K562 (cell line): ENCODE measurements around the gene PEDS1. TPM values are rescaled to one million over a fixed set of nuclear protein-coding genes. Genes with fewer than 3 reads are reported as not detected.

Experiments
- ATAC-seq: fragments of 200-7000 bp; cut with Tn5 transposase; 3 replicates; pipeline ENCODE4 v1.9.1; 2020; ENCODE audit warnings: moderate library complexity
- BruUV-seq: library from RNA; stranded (reverse); fragments of 400-500 nt; replicated peaks from 2 replicates; lab custom pipeline; 2021; lab: Mats Ljungman, UMichigan
- CTCF ChIA-PET: fragments of 300-600 bp; formaldehyde crosslinking; extraction: SDS; loops from one replicate; lab custom pipeline; 2021; ENCODE audit warnings: low intra/inter-chr PET ratio; lab: Yijun Ruan, JAX
- POLR2A ChIA-PET: fragments of 300-600, 350-650 bp; sonication (Branson Sonifier 250); formaldehyde crosslinking; extraction: SDS; loops from one replicate; lab custom pipeline; 2021; ENCODE audit warnings: antibody characterized with exemption, inconsistent platforms; lab: Yijun Ruan, JAX
- DNase-seq, 4 experiments: peaks; one replicate each; pipeline versions ENCODE4 v3.0.0 to v3.0.0-alpha.2; 2011 to 2018; ENCODE audit warnings: low spot score in 3 of 4, mixed read lengths in 3 of 4; ENCODE audit errors: extremely low read depth in 1 of 4
- FAIRE-seq: peaks from 2 replicates; lab custom pipeline; 2011; peaks lifted over from hg19 to GRCh38; lab: Jason Lieb, UNC
- H2AFZ ChIP-seq: 2 replicates; pipeline ENCODE4 v1.6.0; 2011; ENCODE audit warnings: low read depth, low read length, control low read depth, inconsistent platforms
- H3K27ac ChIP-seq: fragments of 200-600 bp; 3 replicates; pipeline ENCODE4 v1.8.0; 2011; ENCODE audit warnings: low read depth, mild to moderate bottlenecking, control low read depth, inconsistent platforms, low read length, moderate library complexity, mixed read lengths; ENCODE audit errors: extremely low read depth
- H3K27me3 ChIP-seq, 2 experiments: fragments of 300-600 bp in 1 of 2; 2 replicates in 1 of 2; 3 replicates in 1 of 2; pipeline versions ENCODE4 v1.6.0 to v1.8.0; 2011; ENCODE audit warnings: inconsistent platforms in 2 of 2, low read length in 2 of 2, mild to moderate bottlenecking in 1 of 2, mixed read lengths in 1 of 2, moderate library complexity in 1 of 2; ENCODE audit not compliant: control insufficient read depth in 2 of 2, insufficient read depth in 2 of 2
- H3K36me3 ChIP-seq: fragments of 300-600 bp; 3 replicates; pipeline ENCODE4 v1.8.0; 2011; ENCODE audit warnings: mild to moderate bottlenecking, low read length, inconsistent platforms; ENCODE audit not compliant: control insufficient read depth, insufficient read depth
- H3K4me1 ChIP-seq, 2 experiments: fragments of 200-600 bp in 1 of 2; replicated peaks in 1 of 2; 2 replicates in 1 of 2; 3 replicates in 1 of 2; pipeline versions ENCODE4 v1.5.1 to v1.8.0; 2011; ENCODE audit warnings: inconsistent platforms in 2 of 2, low read length in 2 of 2, mild to moderate bottlenecking in 1 of 2, mixed read lengths in 1 of 2, moderate library complexity in 1 of 2; ENCODE audit not compliant: control insufficient read depth in 2 of 2, insufficient read depth in 2 of 2
- H3K4me2 ChIP-seq: 2 replicates; pipeline ENCODE4 v1.6.1; 2011; ENCODE audit warnings: low read length, control low read depth, inconsistent platforms, mixed read lengths; ENCODE audit not compliant: insufficient read depth
- H3K4me3 ChIP-seq: fragments of 200-600 bp; sonication (generic), shearing (Covaris generic); 2 replicates; pipeline ENCODE4 v1.5.1; 2016; ENCODE audit warnings: control low read depth, inconsistent platforms
- H3K79me2 ChIP-seq: fragments of 200-600 bp; 3 replicates; pipeline ENCODE4 v1.8.0; 2011; ENCODE audit warnings: low read length, inconsistent platforms; ENCODE audit not compliant: control insufficient read depth, insufficient read depth
- H3K9ac ChIP-seq, 2 experiments: 2 replicates each; pipeline versions ENCODE4 v1.6.0 to v1.6.1; 2011; ENCODE audit warnings: low read depth in 2 of 2, low read length in 2 of 2, control low read depth in 1 of 2, inconsistent platforms in 1 of 2, mild to moderate bottlenecking in 1 of 2, mixed read lengths in 1 of 2; ENCODE audit not compliant: insufficient read depth in 1 of 2
- H3K9me1 ChIP-seq: one replicate; pipeline ENCODE4 v1.6.0; 2011; ENCODE audit warnings: inconsistent platforms, mild to moderate bottlenecking, low read length, moderate library complexity; ENCODE audit not compliant: control insufficient read depth, insufficient read depth
- H3K9me3 ChIP-seq: replicated peaks from 2 replicates; pipeline ENCODE4 v1.5.1; 2011; ENCODE audit warnings: low read depth, low read length, inconsistent platforms; ENCODE audit not compliant: control insufficient read depth, insufficient read depth
- H4K20me1 ChIP-seq: replicated peaks from 2 replicates; pipeline ENCODE4 v1.6.1; 2011; ENCODE audit warnings: low read length, inconsistent platforms, mixed read lengths; ENCODE audit not compliant: control insufficient read depth, insufficient read depth
- BACH1 ChIP-seq: fragments of 200-800 bp; sonication (Bioruptor generic); IDR thresholded peaks from 2 replicates; pipeline ENCODE4 v1.6.1; 2016; ENCODE audit warnings: missing genetic modification characterization, missing compliant biosample characterization
- BCL6 ChIP-seq: fragments of 250-450 bp; sonication (Bioruptor Pico); IDR thresholded peaks from 2 replicates; pipeline ENCODE4 v1.4.0; 2020
- EGR1 ChIP-seq: fragments of 450-650 bp; conservative IDR thresholded peaks from 2 replicates; pipeline ENCODE4 v1.6.1; 2017; ENCODE audit warnings: mild to moderate bottlenecking
- EZH2 ChIP-seq: IDR thresholded peaks from 2 replicates; pipeline ENCODE4 v1.6.1; 2012; ENCODE audit warnings: low read depth, mild to moderate bottlenecking, inconsistent platforms, low read length, borderline replicate concordance
- NR2F6 ChIP-seq: fragments of 450-650 bp; formaldehyde crosslinking; IDR thresholded peaks from 2 replicates; pipeline ENCODE4 v1.4.0; 2020; ENCODE audit warnings: mild to moderate bottlenecking
- POLR2H ChIP-seq: IDR thresholded peaks from 2 replicates; pipeline ENCODE4 v1.6.1; 2016; ENCODE audit warnings: missing genetic modification characterization, low read depth, mild to moderate bottlenecking, control low read depth, missing compliant biosample characterization, moderate library complexity
- RBFOX2 ChIP-seq: fragments of 200-400 bp; formaldehyde crosslinking; IDR thresholded peaks from 2 replicates; pipeline ENCODE4 v1.6.1; 2017; ENCODE audit warnings: low read depth, mild to moderate bottlenecking, low read length, moderate library complexity
- TGIF2 ChIP-seq: sonication (generic); formaldehyde crosslinking; IDR thresholded peaks from 2 replicates; pipeline ENCODE4 v1.8.1; 2022; ENCODE audit warnings: mild to moderate bottlenecking, missing genetic modification reagents, moderate library complexity
- ZNF311 ChIP-seq: fragments of 250-450 bp; sonication (Bioruptor Pico); IDR thresholded peaks from 2 replicates; pipeline ENCODE4 v1.4.0; 2020; ENCODE audit warnings: mild to moderate bottlenecking, moderate library complexity
- WGBS: fragments of 100-300 bp; shearing (Covaris generic); methylation state at CpG from one replicate; pipeline ENCODE4 v1.1.6; 2016; ENCODE audit warnings: low coverage, mixed read lengths; ENCODE audit not compliant: insufficient coverage; ENCODE audit errors: missing lambda C conversion rate; 5-methylcytosine and 5-hydroxymethylcytosine counted together
- in situ Hi-C: fragments of 300-500 bp; cut with MboI; formaldehyde crosslinking; loops from 4 replicates; pipeline ENCODE4 v1.15.0; 2018; ENCODE audit warnings: inconsistent platforms, mixed read lengths
- intact Hi-C: fragments of 100-400 bp; cut with micrococcal nuclease; formaldehyde crosslinking; loops from 2 replicates; pipeline ENCODE4 v1.14.2; 2022
- polyA plus RNA-seq, 8 experiments: library from polyadenylated mRNA; depleted of rRNA in 4 of 8; stranded (reverse) in 5 of 8; unstranded in 3 of 8; fragments of >200 nt; fragmentation: Nextera tagmentation in 2 of 8; fragmentation: Illumina TruSeq in 1 of 8; extraction: Ambion mirVana in 2 of 8; extraction: Trizol in 1 of 8; gene quantifications; 2 replicates each; pipeline versions ENCODE4 v1.2.1 to v1.2.3, GENCODE V29; 2011 to 2014; ENCODE audit warnings: inconsistent platforms in 1 of 8, missing spikeins in 1 of 8
- total RNA-seq, 7 experiments: library from RNA; depleted of rRNA in 6 of 7; stranded (reverse); fragments of >200 nt in 6 of 7; fragmentation: Illumina TruSeq in 2 of 7; extraction: Trizol in 2 of 7; gene quantifications; 2 replicates each; pipeline versions ENCODE4 v1.2.1 to v1.2.3, GENCODE V29; 2011 to 2021; ENCODE audit warnings: low replicate concordance in 1 of 7
- TF ChIP-seq, protein P1 (sequence below): sonication (generic); formaldehyde crosslinking; IDR thresholded peaks from 2 replicates; pipeline ENCODE4 v1.8.0; 2023; ENCODE audit warnings: missing genetic modification reagents, mild to moderate bottlenecking, borderline replicate concordance
- TF ChIP-seq, protein P2 (sequence below): fragments of 450-650 bp; IDR thresholded peaks from 2 replicates; pipeline ENCODE4 v1.6.1; 2016; ENCODE audit warnings: missing biosample characterization, missing genetic modification characterization
- TF ChIP-seq, protein P3 (sequence below), 2 experiments: fragments of 250-450 bp in 1 of 2; fragments of 450-650 bp in 1 of 2; sonication (Bioruptor Pico) in 1 of 2; IDR thresholded peaks; 2 replicates each; pipeline versions ENCODE4 v1.6.1 to v1.8.0; 2016 to 2021; ENCODE audit warnings: mild to moderate bottlenecking in 2 of 2, moderate library complexity in 2 of 2, missing compliant biosample characterization in 1 of 2, missing genetic modification characterization in 1 of 2

The PEDS1 gene
- total and polyA plus RNA-seq, 9 of the 15 experiments (the other 6 are each of a cell fraction or from before 2014, with no cell fraction given) = 2.9 to 38.5 (median 24.2) TPM

DNA sequence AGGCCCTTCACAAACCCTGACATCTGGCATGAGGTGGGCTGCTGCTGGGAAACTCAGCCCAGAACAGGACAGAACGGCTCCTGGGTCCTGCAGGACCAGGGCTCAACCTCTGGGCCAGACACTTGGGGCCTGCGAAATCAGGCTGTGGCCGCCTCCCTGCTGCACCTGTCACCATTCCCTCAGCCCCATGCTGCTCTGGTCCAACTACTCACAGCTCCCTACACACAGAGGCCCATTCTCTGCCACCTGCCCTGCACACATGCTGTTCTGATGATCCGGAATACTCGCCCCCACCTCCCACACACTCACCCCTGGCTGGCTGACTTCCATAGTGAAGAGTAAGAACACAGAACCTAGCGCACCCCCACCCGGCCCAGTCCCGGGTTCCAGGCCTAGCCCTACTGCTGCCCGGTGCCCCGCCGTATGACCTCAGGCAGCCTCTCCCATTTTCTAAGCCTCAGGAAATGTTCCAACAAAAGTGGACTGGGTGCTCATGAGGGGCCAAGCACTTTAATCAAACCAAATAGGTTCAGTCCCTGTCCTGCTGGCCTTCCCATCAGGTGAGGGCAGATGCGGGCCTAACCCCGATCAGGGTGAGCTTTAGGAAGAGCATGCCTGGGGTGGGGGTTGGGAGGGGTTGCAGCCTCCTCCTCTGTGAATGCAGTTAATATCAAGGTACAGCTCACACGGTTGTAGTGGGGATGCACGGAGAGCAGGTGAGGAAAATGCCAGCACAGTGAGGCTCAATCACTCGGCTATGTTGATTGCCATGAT is 3.9 kb downstream of the PEDS1 start:
- 91% methylated on average over 13 of the region's 16 CpGs for WGBS
- no peaks in the 10 kb centered on the region for H3K9me3 ChIP-seq
- ChIA-PET POLR2A (interaction anchor here (0.5 to 3.4 kb wide), 6 partner anchors 11 to 114 kb away, joined by 3 to 16 read pairs (median 4); no protein-coding TSS in a partner anchor), CTCF (no interaction called here)
- in situ Hi-C loops (no loop called here), intact Hi-C loops (loop anchor here (5.0 kb wide), 1 partner anchor 62 kb away; no protein-coding TSS in a partner anchor)
- H3K27me3 ChIP-seq = no peaks in the 10 kb centered on the region
- H3K27ac ChIP-seq = no peak overlapping the region; the same call in 2 of the 3 replicates
- no peak for ATAC-seq
- peaks cover 15% of the 10 kb centered on the region; the same call in 1 of the 2 replicates for H4K20me1 ChIP-seq
- peaks cover 43 to 73% of the 10 kb centered on the region in 2 experiments for H3K4me1 ChIP-seq
- BruUV-seq = TSS peak; percentile 15
- no peak overlapping the region for H3K4me2 ChIP-seq
- peaks cover 58% of the 10 kb centered on the region; the same call in 2 of the 3 replicates for H3K36me3 ChIP-seq
- peaks cover 75% of the 10 kb centered on the region for H3K79me2 ChIP-seq
- no peak for DNase-seq
- H3K9ac ChIP-seq = peak overlapping the region in 1 of 2 experiments; percentile 72; a peak in 2 of 4 replicates
- peak; percentile 26 for FAIRE-seq
- H3K9me1 ChIP-seq = no peaks in the 10 kb centered on the region
- no peak overlapping the region for H3K4me3 ChIP-seq
- no peak overlapping the region for H2AFZ ChIP-seq
- TF ChIP-seq EGR1 (0 out of 2 replicates have a peak, but pooled peaks have one; percentile 7), EZH2 (no peak), RBFOX2 (peak; percentile 58), NR2F6 (no peak), BACH1 (tag) (no peak), TGIF2 (CRISPR knock-in tag) (0 out of 2 replicates have a peak, but pooled peaks have one; percentile 35), BCL6 (CRISPR knock-in tag) (no peak), ZNF311 (CRISPR knock-in tag) (no peak), POLR2H (tag) (no peak)
- TF ChIP-seq, protein P1, sequence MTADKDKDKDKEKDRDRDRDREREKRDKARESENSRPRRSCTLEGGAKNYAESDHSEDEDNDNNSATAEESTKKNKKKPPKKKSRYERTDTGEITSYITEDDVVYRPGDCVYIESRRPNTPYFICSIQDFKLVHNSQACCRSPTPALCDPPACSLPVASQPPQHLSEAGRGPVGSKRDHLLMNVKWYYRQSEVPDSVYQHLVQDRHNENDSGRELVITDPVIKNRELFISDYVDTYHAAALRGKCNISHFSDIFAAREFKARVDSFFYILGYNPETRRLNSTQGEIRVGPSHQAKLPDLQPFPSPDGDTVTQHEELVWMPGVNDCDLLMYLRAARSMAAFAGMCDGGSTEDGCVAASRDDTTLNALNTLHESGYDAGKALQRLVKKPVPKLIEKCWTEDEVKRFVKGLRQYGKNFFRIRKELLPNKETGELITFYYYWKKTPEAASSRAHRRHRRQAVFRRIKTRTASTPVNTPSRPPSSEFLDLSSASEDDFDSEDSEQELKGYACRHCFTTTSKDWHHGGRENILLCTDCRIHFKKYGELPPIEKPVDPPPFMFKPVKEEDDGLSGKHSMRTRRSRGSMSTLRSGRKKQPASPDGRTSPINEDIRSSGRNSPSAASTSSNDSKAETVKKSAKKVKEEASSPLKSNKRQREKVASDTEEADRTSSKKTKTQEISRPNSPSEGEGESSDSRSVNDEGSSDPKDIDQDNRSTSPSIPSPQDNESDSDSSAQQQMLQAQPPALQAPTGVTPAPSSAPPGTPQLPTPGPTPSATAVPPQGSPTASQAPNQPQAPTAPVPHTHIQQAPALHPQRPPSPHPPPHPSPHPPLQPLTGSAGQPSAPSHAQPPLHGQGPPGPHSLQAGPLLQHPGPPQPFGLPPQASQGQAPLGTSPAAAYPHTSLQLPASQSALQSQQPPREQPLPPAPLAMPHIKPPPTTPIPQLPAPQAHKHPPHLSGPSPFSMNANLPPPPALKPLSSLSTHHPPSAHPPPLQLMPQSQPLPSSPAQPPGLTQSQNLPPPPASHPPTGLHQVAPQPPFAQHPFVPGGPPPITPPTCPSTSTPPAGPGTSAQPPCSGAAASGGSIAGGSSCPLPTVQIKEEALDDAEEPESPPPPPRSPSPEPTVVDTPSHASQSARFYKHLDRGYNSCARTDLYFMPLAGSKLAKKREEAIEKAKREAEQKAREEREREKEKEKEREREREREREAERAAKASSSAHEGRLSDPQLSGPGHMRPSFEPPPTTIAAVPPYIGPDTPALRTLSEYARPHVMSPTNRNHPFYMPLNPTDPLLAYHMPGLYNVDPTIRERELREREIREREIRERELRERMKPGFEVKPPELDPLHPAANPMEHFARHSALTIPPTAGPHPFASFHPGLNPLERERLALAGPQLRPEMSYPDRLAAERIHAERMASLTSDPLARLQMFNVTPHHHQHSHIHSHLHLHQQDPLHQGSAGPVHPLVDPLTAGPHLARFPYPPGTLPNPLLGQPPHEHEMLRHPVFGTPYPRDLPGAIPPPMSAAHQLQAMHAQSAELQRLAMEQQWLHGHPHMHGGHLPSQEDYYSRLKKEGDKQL (CRISPR knock-in tag) = no peak
- TF ChIP-seq, protein P2, sequence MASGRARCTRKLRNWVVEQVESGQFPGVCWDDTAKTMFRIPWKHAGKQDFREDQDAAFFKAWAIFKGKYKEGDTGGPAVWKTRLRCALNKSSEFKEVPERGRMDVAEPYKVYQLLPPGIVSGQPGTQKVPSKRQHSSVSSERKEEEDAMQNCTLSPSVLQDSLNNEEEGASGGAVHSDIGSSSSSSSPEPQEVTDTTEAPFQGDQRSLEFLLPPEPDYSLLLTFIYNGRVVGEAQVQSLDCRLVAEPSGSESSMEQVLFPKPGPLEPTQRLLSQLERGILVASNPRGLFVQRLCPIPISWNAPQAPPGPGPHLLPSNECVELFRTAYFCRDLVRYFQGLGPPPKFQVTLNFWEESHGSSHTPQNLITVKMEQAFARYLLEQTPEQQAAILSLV (tag) = no peak
- TF ChIP-seq, protein P3, sequence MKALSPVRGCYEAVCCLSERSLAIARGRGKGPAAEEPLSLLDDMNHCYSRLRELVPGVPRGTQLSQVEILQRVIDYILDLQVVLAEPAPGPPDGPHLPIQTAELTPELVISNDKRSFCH (CRISPR knock-in tag; IDR thresholded peaks at IDR 0.05) = no peak
- TF ChIP-seq, protein P3 (tag; IDR thresholded peaks at IDR 0.05) = no peak
